Measurements from ENCODE around the gene NAV2. TPM values are rescaled to one million over a fixed set of nuclear protein-coding genes. Genes with fewer than 3 reads are reported as not detected.

The NAV2 gene
- total RNA-seq, 1 donor from 2014 or later = 9.6 TPM

DNA sequence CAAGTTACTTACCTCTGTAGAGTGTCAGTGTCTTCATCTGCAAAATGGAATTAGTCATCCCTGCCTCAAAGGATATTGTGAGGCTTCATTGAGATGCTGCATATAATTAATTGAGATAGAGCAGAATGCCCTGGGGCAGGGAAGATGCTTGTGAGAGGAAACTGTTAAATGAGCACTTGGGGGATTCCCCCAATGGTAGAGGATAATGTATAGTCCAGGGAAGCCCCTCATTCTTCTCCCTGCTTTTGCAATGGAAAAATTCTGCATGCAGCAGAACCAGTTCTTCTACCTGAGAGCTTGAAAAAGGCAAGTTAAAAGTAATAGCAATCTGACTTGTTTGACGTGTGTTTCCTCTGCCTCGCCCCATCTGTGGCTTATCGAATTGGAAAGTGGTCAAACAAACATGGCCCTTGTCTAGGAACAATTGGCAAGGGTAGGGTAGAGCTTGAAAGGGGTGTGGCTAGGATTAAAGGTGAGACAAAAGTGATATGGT is 90.9 kb downstream of the NAV2 start:
- H2AFZ ChIP-seq (replicated peaks) = no peak overlapping the region
- H3K9ac ChIP-seq = no peak overlapping the region
- TF ChIP-seq EZH2phosphoT487 (IDR thresholded peaks at IDR 0.05) = no peak
- H4K20me1 ChIP-seq (ENCODE audit: low read depth) = peaks cover 6% of the 10 kb centered on the region
- no peak overlapping the region for H3K4me3 ChIP-seq
- H3K36me3 ChIP-seq = no peaks in the 10 kb centered on the region
- no peaks in the 10 kb centered on the region for H3K9me3 ChIP-seq (ENCODE audit: low read depth)
- Mint-ChIP-seq H3K4me3 (no peak overlapping the region), H3K27ac (no peak overlapping the region), H3K27me3 (ENCODE audit: insufficient read depth, low read depth) (no peaks in the 10 kb centered on the region), H3K9me3 (no peaks in the 10 kb centered on the region), H3K4me1 (peaks cover 26% of the 10 kb centered on the region), H3K36me3 (no peaks in the 10 kb centered on the region)
- no peak overlapping the region for H3K4me2 ChIP-seq
- H3K4me1 ChIP-seq = peaks cover 18% of the 10 kb centered on the region
- H3K27me3 ChIP-seq = no peaks in the 10 kb centered on the region
- H3K79me2 ChIP-seq (ENCODE audit: low read depth) = peaks cover 22% of the 10 kb centered on the region
- H3K27ac ChIP-seq = no peak overlapping the region
- DNase-seq (ENCODE audit: low spot score) = no peak
- peaks cover 12% of the 10 kb centered on the region for H3F3A ChIP-seq (ENCODE audit: low read depth)

DNA sequence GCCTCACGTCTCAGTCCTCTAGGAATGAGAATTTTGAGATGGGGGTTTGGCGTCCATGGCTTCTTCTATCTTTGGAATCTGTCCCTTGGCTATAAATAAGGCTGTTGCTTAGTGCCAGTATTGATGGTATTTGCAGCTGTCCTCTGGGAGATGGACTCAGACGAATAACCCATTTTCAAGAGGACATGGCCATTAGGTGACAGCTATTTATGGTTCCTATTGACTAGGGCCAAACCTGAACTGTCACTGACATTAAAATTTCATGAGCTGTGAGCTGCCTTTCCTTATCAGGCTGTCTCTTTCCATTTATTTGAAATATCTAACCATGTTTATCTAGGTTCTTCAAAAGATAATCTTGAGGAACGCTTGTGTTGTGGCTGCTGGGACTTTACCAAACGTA is 92.7 kb downstream of the NAV2 start:
- Histone ChIP-seq H3K36me3 (no peaks in the 10 kb centered on the region), H3F3A (ENCODE audit: low read depth) (peaks cover 15% of the 10 kb centered on the region), H3K4me1 (peaks cover 33% of the 10 kb centered on the region), H3K79me2 (ENCODE audit: low read depth) (peaks cover 29% of the 10 kb centered on the region), H3K27me3 (no peaks in the 10 kb centered on the region), H3K9ac (no peak overlapping the region), H3K4me2 (no peak overlapping the region), H3K4me3 (no peak overlapping the region), H4K20me1 (ENCODE audit: low read depth) (peaks cover 8% of the 10 kb centered on the region), H3K27ac (no peak overlapping the region), H3K9me3 (ENCODE audit: low read depth) (no peaks in the 10 kb centered on the region), H2AFZ (replicated peaks) (no peak overlapping the region)
- no peaks in the 10 kb centered on the region for H3K36me3 Mint-ChIP-seq
- no peak for DNase-seq (ENCODE audit: low spot score)
- no peak overlapping the region for H3K27ac Mint-ChIP-seq
- H3K27me3 Mint-ChIP-seq (ENCODE audit: insufficient read depth, low read depth) = no peaks in the 10 kb centered on the region
- H3K9me3 Mint-ChIP-seq = no peaks in the 10 kb centered on the region
- TF ChIP-seq, protein P1, sequence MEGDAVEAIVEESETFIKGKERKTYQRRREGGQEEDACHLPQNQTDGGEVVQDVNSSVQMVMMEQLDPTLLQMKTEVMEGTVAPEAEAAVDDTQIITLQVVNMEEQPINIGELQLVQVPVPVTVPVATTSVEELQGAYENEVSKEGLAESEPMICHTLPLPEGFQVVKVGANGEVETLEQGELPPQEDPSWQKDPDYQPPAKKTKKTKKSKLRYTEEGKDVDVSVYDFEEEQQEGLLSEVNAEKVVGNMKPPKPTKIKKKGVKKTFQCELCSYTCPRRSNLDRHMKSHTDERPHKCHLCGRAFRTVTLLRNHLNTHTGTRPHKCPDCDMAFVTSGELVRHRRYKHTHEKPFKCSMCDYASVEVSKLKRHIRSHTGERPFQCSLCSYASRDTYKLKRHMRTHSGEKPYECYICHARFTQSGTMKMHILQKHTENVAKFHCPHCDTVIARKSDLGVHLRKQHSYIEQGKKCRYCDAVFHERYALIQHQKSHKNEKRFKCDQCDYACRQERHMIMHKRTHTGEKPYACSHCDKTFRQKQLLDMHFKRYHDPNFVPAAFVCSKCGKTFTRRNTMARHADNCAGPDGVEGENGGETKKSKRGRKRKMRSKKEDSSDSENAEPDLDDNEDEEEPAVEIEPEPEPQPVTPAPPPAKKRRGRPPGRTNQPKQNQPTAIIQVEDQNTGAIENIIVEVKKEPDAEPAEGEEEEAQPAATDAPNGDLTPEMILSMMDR (IDR thresholded peaks at IDR 0.05) = no peak
- no peak for TF ChIP-seq EZH2phosphoT487 (IDR thresholded peaks at IDR 0.05)
- TF ChIP-seq EZH2 (IDR thresholded peaks at IDR 0.05) = no peak
- H3K4me1 Mint-ChIP-seq = peaks cover 36% of the 10 kb centered on the region
- no peak overlapping the region for H3K4me3 Mint-ChIP-seq

- Mint-ChIP-seq H3K4me1 (peaks cover 36% of the 10 kb centered on the region), H3K36me3 (no peaks in the 10 kb centered on the region), H3K27me3 (ENCODE audit: insufficient read depth, low read depth) (no peaks in the 10 kb centered on the region), H3K4me3 (no peak overlapping the region), H3K27ac (no peak overlapping the region), H3K9me3 (no peaks in the 10 kb centered on the region)
- Histone ChIP-seq H4K20me1 (ENCODE audit: low read depth) (peaks cover 8% of the 10 kb centered on the region), H3K36me3 (no peaks in the 10 kb centered on the region), H2AFZ (replicated peaks) (no peak overlapping the region), H3K9ac (no peak overlapping the region), H3F3A (ENCODE audit: low read depth) (peaks cover 15% of the 10 kb centered on the region), H3K79me2 (ENCODE audit: low read depth) (peaks cover 33% of the 10 kb centered on the region), H3K4me1 (peaks cover 35% of the 10 kb centered on the region), H3K27ac (no peak overlapping the region), H3K27me3 (no peaks in the 10 kb centered on the region), H3K4me2 (no peak overlapping the region), H3K9me3 (ENCODE audit: low read depth) (no peaks in the 10 kb centered on the region), H3K4me3 (no peak overlapping the region)
- DNase-seq (ENCODE audit: low spot score) = no peak
- no peak for TF ChIP-seq EZH2phosphoT487 (IDR thresholded peaks at IDR 0.05)
- TF ChIP-seq EZH2 (IDR thresholded peaks at IDR 0.05) = no peak
- TF ChIP-seq, protein P1 (IDR thresholded peaks at IDR 0.05) = no peak
Measured at GRCh38 chr11:19805827-19806226, 93.2 kb downstream of the NAV2 start.

- H3K4me1 Mint-ChIP-seq = peaks cover 39% of the 10 kb centered on the region
- Histone ChIP-seq H3K79me2 (ENCODE audit: low read depth) (peaks cover 37% of the 10 kb centered on the region), H3K27me3 (no peaks in the 10 kb centered on the region)
Measured at GRCh38 chr11:19806251-19806650, 93.6 kb downstream of the NAV2 start.

More at GRCh38 chr11:19806251-19806650, 93.6 kb downstream of the NAV2 start:
- H3K4me3 Mint-ChIP-seq = no peak overlapping the region
- H3K4me1 ChIP-seq = peaks cover 39% of the 10 kb centered on the region
- H3K27me3 Mint-ChIP-seq (ENCODE audit: insufficient read depth, low read depth) = no peaks in the 10 kb centered on the region
- no peak overlapping the region for H3K27ac Mint-ChIP-seq
- TF ChIP-seq, protein P1 (IDR thresholded peaks at IDR 0.05) = no peak
- TF ChIP-seq EZH2 (IDR thresholded peaks at IDR 0.05) (no peak), EZH2phosphoT487 (IDR thresholded peaks at IDR 0.05) (no peak)
- no peak overlapping the region for H3K9ac ChIP-seq
- no peak overlapping the region for H3K4me2 ChIP-seq
- H3K9me3 Mint-ChIP-seq = no peaks in the 10 kb centered on the region
- H3K9me3 ChIP-seq (ENCODE audit: low read depth) = no peaks in the 10 kb centered on the region
- H3K27ac ChIP-seq = no peak overlapping the region
- no peaks in the 10 kb centered on the region for H3K36me3 ChIP-seq
- peaks cover 15% of the 10 kb centered on the region for H3F3A ChIP-seq (ENCODE audit: low read depth)
- no peak for DNase-seq (ENCODE audit: low spot score)
- H4K20me1 ChIP-seq (ENCODE audit: low read depth) = peaks cover 8% of the 10 kb centered on the region
- H3K36me3 Mint-ChIP-seq = no peaks in the 10 kb centered on the region
- H2AFZ ChIP-seq (replicated peaks) = no peak overlapping the region
- H3K4me3 ChIP-seq = no peak overlapping the region

Measured in neural progenitor cell (in vitro differentiated cells).